ENCODE measurements around the gene PUSL1.
A peak's percentile ranks its signal among the peaks of the same experiment; 100 is the strongest.

PUSL1 gene

DNA sequence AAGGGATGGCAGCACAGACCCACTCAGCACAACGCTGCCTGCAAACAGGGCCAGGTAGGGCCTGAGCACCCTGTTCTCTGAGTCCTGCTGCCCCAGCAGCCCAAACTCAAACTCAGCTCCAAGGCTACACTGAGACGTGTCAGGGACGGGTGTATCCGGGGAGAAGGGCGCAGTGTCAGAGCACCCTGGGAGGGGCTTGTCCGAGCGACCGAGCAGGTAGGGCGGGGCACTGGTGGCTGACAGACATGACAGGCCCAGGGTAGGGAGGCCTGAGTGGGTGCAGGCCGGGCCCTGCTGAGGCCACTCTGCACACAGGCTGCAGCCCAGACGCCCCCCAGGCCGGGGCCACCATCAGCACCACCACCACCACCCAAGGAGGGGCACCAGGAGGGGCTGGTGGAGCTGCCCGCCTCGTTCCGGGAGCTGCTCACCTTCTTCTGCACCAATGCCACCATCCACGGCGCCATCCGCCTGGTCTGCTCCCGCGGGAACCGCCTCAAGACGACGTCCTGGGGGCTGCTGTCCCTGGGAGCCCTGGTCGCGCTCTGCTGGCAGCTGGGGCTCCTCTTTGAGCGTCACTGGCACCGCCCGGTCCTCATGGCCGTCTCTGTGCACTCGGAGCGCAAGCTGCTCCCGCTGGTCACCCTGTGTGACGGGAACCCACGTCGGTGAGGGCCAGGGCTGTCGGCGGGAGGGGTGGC lies 22.6 kb upstream of the PUSL1 start:
- DNase-seq: no peak
- in situ Hi-C loops (cut with HindIII; ENCODE audit: low pct_ligation_motif_present, low sequenced_read_pairs): no loop called here
- TF ChIP-seq, protein P1, sequence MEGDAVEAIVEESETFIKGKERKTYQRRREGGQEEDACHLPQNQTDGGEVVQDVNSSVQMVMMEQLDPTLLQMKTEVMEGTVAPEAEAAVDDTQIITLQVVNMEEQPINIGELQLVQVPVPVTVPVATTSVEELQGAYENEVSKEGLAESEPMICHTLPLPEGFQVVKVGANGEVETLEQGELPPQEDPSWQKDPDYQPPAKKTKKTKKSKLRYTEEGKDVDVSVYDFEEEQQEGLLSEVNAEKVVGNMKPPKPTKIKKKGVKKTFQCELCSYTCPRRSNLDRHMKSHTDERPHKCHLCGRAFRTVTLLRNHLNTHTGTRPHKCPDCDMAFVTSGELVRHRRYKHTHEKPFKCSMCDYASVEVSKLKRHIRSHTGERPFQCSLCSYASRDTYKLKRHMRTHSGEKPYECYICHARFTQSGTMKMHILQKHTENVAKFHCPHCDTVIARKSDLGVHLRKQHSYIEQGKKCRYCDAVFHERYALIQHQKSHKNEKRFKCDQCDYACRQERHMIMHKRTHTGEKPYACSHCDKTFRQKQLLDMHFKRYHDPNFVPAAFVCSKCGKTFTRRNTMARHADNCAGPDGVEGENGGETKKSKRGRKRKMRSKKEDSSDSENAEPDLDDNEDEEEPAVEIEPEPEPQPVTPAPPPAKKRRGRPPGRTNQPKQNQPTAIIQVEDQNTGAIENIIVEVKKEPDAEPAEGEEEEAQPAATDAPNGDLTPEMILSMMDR (IDR thresholded peaks at IDR 0.05; ENCODE audit: low read depth, low read length, missing control alignments): no peak
- Histone ChIP-seq H3K27ac (no peak overlapping the region), H3K27me3 (replicated peaks) (no peaks in the 10 kb centered on the region), H3K36me3 (replicated peaks) (no peaks in the 10 kb centered on the region), H3K4me3 (ENCODE audit: low read depth, low read length) (no peak overlapping the region)

DNA sequence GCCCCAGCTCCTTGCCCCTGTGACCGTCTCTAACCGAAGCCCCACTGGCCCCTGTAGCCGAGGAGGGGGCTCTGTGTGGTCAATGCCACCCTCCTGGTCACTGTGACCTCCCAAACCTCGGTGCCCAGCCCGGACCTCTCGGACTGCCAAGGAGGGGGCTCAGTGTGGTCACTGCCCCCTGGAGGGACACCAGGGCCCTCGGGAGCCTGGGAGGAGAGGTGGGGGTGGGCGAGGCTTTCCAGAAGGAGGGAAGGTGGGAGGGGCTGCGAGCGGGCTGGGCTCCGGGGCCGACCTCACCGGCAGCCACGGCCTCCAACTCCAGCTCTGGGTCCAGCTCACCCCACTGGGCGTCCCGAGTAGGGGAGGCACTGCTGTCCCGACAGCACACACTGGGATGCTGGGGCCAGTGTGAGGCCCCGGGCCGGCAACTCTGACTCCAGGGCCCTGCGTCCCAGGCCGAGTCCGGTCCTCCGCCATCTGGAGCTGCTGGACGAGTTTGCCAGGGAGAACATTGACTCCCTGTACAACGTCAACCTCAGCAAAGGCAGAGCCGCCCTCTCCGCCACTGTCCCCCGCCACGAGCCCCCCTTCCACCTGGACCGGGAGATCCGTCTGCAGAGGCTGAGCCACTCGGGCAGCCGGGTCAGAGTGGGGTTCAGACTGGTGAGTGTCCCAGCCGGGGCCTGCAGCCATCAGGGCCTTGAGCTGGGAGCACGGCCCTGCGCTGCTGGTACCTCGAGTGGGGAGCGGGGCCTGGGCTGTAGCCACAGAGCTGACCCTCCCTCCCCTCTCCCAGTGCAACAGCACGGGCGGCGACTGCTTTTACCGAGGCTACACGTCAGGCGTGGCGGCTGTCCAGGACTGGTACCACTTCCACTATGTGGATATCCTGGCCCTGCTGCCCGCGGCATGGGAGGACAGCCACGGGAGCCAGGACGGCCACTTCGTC lies 21.8 kb upstream of the PUSL1 start:
- Histone ChIP-seq H3K36me3 (replicated peaks) (no peaks in the 10 kb centered on the region), H3K27me3 (replicated peaks) (no peaks in the 10 kb centered on the region), H3K4me3 (ENCODE audit: low read depth, low read length) (no peak overlapping the region), H3K27ac (no peak overlapping the region)
- DNase-seq: no peak
- TF ChIP-seq, protein P1 (IDR thresholded peaks at IDR 0.05; ENCODE audit: low read depth, low read length, missing control alignments): no peak
- in situ Hi-C loops (cut with HindIII; ENCODE audit: low pct_ligation_motif_present, low sequenced_read_pairs): no loop called here

DNA sequence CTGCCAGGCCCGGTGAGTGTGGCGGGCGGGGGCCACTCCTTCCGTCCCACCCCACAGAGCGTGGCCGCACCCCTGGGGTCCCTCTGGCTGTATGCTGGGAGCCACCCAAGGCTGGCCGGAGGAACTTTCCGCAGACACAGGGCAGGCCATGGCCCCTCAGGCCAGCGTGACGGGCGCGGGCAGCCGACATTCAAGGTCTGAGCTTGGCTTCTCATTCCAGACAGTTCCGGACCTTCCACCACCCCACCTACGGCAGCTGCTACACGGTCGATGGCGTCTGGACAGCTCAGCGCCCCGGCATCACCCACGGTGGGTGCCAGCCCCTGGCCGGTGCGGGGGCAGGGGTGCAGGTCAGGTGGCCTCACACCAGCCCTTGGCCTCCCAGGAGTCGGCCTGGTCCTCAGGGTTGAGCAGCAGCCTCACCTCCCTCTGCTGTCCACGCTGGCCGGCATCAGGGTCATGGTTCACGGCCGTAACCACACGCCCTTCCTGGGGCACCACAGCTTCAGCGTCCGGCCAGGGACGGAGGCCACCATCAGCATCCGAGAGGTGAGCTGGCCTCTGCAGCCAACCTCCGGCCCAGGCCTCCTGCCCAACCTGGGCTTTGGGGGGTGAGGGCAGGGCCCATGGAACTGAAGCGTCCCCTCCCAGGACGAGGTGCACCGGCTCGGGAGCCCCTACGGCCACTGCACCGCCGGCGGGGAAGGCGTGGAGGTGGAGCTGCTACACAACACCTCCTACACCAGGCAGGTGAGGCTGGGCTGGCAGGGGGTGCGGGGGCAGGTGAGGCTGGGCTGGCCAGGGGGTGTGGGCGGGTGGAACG lies 20.9 kb upstream of the PUSL1 start:
- H3K36me3 ChIP-seq (replicated peaks): no peaks in the 10 kb centered on the region
- no peak for DNase-seq
- H3K27ac ChIP-seq: no peak overlapping the region
- in situ Hi-C loops (cut with HindIII; ENCODE audit: low pct_ligation_motif_present, low sequenced_read_pairs): no loop called here
- TF ChIP-seq, protein P1 (IDR thresholded peaks at IDR 0.05; ENCODE audit: low read depth, low read length, missing control alignments): no peak
- H3K4me3 ChIP-seq (ENCODE audit: low read depth, low read length): no peak overlapping the region
- H3K27me3 ChIP-seq (replicated peaks): no peaks in the 10 kb centered on the region

DNA sequence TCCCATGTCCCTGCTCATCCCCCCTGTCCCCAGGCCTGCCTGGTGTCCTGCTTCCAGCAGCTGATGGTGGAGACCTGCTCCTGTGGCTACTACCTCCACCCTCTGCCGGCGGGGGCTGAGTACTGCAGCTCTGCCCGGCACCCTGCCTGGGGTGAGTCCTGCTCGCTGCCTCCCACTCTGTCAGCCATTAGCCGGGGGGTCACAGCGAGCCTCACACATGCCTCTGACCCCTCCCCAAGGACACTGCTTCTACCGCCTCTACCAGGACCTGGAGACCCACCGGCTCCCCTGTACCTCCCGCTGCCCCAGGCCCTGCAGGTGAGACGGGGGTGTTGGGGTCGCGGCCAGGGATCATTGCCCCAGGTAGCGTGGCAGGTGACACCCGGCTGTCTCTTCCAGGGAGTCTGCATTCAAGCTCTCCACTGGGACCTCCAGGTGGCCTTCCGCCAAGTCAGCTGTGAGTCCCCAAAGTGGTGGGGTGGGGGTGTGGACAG lies 18.1 kb upstream of the PUSL1 start:
- peak; percentile 66 for DNase-seq

DNA sequence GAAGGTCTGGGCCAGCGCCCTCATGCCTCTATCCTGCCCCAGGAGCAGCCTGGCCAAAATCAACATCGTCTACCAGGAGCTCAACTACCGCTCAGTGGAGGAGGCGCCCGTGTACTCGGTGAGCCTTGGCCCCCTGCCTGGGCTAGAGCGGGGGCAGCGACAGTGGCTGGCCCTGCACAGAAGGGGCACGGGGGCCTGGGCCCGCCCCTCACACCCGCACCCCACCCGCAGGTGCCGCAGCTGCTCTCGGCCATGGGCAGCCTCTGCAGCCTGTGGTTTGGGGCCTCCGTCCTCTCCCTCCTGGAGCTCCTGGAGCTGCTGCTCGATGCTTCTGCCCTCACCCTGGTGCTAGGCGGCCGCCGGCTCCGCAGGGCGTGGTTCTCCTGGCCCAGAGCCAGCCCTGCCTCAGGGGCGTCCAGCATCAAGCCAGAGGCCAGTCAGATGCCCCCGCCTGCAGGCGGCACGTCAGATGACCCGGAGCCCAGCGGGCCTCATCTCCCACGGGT lies 17.3 kb upstream of the PUSL1 start:
- Histone ChIP-seq H3K36me3 (replicated peaks) (peaks cover 3% of the 10 kb centered on the region), H3K4me3 (ENCODE audit: low read depth, low read length) (no peak overlapping the region), H3K27ac (no peak overlapping the region), H3K27me3 (replicated peaks) (no peaks in the 10 kb centered on the region)
- DNase-seq: no peak
- in situ Hi-C loops (cut with HindIII; ENCODE audit: low pct_ligation_motif_present, low sequenced_read_pairs): no loop called here
- TF ChIP-seq, protein P1 (IDR thresholded peaks at IDR 0.05; ENCODE audit: low read depth, low read length, missing control alignments): no peak

More for the DNA sequence above, 18.1 kb upstream of the PUSL1 start:
- TF ChIP-seq, protein P1 (IDR thresholded peaks at IDR 0.05; ENCODE audit: low read depth, low read length, missing control alignments): peak; percentile 80
- Histone ChIP-seq H3K27me3 (replicated peaks) (no peaks in the 10 kb centered on the region), H3K36me3 (replicated peaks) (peaks cover 3% of the 10 kb centered on the region), H3K27ac (no peak overlapping the region), H3K4me3 (ENCODE audit: low read depth, low read length) (no peak overlapping the region)
- in situ Hi-C loops (cut with HindIII; ENCODE audit: low pct_ligation_motif_present, low sequenced_read_pairs): no loop called here

All from brain microvascular endothelial cell (primary cell).